Tibial artery (tissue), 4 donors: ENCODE measurements around the gene CNN2.

Experiments
- DNase-seq, 2 donors: peaks; one replicate each; pipeline ENCODE4 v3.0.0-alpha.2; 2019
- H3K27ac ChIP-seq, 2 donors: fragments of 200-600 bp; sonication (generic) in 1 of 2; 1 replicate in 1 of 2; 2 replicates in 1 of 2; pipeline ENCODE4 v1.5.1; 2018 to 2019; ENCODE audit warnings: mild to moderate bottlenecking in 1 of 2
- H3K27me3 ChIP-seq, 2 donors: fragments of 200-600 bp; sonication (generic) in 1 of 2; one replicate each; pipeline versions ENCODE4 v1.5.1 to v1.6.0; 2016 to 2019
- H3K36me3 ChIP-seq, 3 donors: fragments of 200-600 bp; sonication (generic) in 2 of 3; one replicate each; pipeline ENCODE4 v1.5.1; 2016 to 2019; ENCODE audit warnings: mild to moderate bottlenecking in 2 of 3
- H3K4me1 ChIP-seq, 4 donors: fragments of 200-600 bp; sonication (generic) in 2 of 4; 1 replicate in 3 of 4; 2 replicates in 1 of 4; pipeline ENCODE4 v1.5.1; 2016 to 2019
- H3K4me3 ChIP-seq, 2 donors: fragments of 200-600 bp; sonication (generic) in 1 of 2; 1 replicate in 1 of 2; 2 replicates in 1 of 2; pipeline ENCODE4 v1.5.1; 2018 to 2019; ENCODE audit warnings: mild to moderate bottlenecking in 2 of 2
- H3K9me3 ChIP-seq, 3 donors: fragments of 200-600 bp; sonication (generic) in 1 of 3; one replicate each; pipeline ENCODE4 v1.5.1; 2016 to 2019
- CTCF ChIP-seq, 2 experiments: fragments of 200-600 bp in 1 of 2; fragments of 450-650 bp in 1 of 2; IDR thresholded peaks; one replicate each; pipeline ENCODE4 v1.5.1; 2017 to 2019; ENCODE audit warnings: antibody characterized with exemption in 2 of 2, mild to moderate bottlenecking in 1 of 2, moderate library complexity in 1 of 2
- intact Hi-C: fragments of 100-400 bp; cut with DNase I; formaldehyde crosslinking; loops from one replicate; pipeline ENCODE4 v1.15.0; 2023; ENCODE audit warnings: low total_unique reads

The CNN2 gene

GRCh38 chr19:1007399-1008251 is 18.8 kb upstream of the CNN2 start:
- TF ChIP-seq CTCF (IDR thresholded peaks at IDR 0.05): no peak
- peaks cover 0 to 19% of the 10 kb centered on the region in 2 donors for H3K27me3 ChIP-seq
- intact Hi-C loops: no loop called here
- DNase-seq: no peak
- H3K9me3 ChIP-seq: no peaks in the 10 kb centered on the region
- H3K36me3 ChIP-seq: peaks cover 35 to 51% (median 43%) of the 10 kb centered on the region in 3 donors
- no peaks in the 10 kb centered on the region for H3K4me1 ChIP-seq
- no peak overlapping the region for H3K4me3 ChIP-seq
- H3K27ac ChIP-seq: no peak overlapping the region

GRCh38 chr19:1008268-1009040 is 18.0 kb upstream of the CNN2 start:
- Histone ChIP-seq H3K36me3 (peaks cover 41 to 59% (median 51%) of the 10 kb centered on the region in 3 donors), H3K9me3 (no peaks in the 10 kb centered on the region), H3K4me3 (no peak overlapping the region), H3K4me1 (no peaks in the 10 kb centered on the region), H3K27ac (no peak overlapping the region), H3K27me3 (peaks cover 0 to 10% of the 10 kb centered on the region in 2 donors)
- TF ChIP-seq CTCF (IDR thresholded peaks at IDR 0.05): no peak
- no peak for DNase-seq
- intact Hi-C loops: no loop called here

- Histone ChIP-seq H3K27ac (no peak overlapping the region), H3K4me3 (no peak overlapping the region), H3K27me3 (peaks cover 0 to 5% of the 10 kb centered on the region in 2 donors), H3K36me3 (peaks cover 41 to 67% (median 59%) of the 10 kb centered on the region in 3 donors), H3K9me3 (no peaks in the 10 kb centered on the region), H3K4me1 (no peaks in the 10 kb centered on the region)
- DNase-seq: no peak
- intact Hi-C loops: no loop called here
- TF ChIP-seq CTCF (IDR thresholded peaks at IDR 0.05): no peak
Observed at GRCh38 chr19:1009041-1009980, 17.1 kb upstream of the CNN2 start.

GRCh38 chr19:1009981-1010538 is 16.3 kb upstream of the CNN2 start:
- intact Hi-C loops: loop anchor here (10.0 kb wide), 1 partner anchor 165 kb away; the partner anchor contains the start of gene SBNO2
- no peaks in the 10 kb centered on the region for H3K27me3 ChIP-seq
- no peak for DNase-seq
- no peaks in the 10 kb centered on the region for H3K9me3 ChIP-seq
- no peak for TF ChIP-seq CTCF (IDR thresholded peaks at IDR 0.05)
- peaks cover 41 to 75% (median 67%) of the 10 kb centered on the region in 3 donors for H3K36me3 ChIP-seq
- no peak overlapping the region for H3K27ac ChIP-seq
- peaks cover 0 to 2% (median 0%) of the 10 kb centered on the region in 4 donors for H3K4me1 ChIP-seq
- H3K4me3 ChIP-seq: no peak overlapping the region
